Endothelial cell of umbilical vein (primary cell): Measurements from ENCODE around the gene PCSK6. TPM values are rescaled to one million over a fixed set of nuclear protein-coding genes. Genes with fewer than 3 reads are reported as not detected.

ENCODE experiments used
- BruUV-seq: library from RNA; stranded (reverse); fragments of 400-500 nt; replicated peaks from 2 replicates; lab custom pipeline; 2021; lab: Mats Ljungman, UMichigan
- CTCF ChIA-PET: fragments of 300-600, 350-600 bp; sonication (Branson Sonifier 250); formaldehyde crosslinking; loops from one replicate; lab custom pipeline; 2021; ENCODE audit warnings: antibody characterized with exemption, inconsistent platforms; lab: Charles Lee
- POLR2A ChIA-PET: fragments of 300-600, 350-600 bp; sonication (Branson Sonifier 250); formaldehyde crosslinking; loops from one replicate; lab custom pipeline; 2021; ENCODE audit warnings: antibody characterized with exemption, inconsistent platforms; lab: Charles Lee
- DNase-seq: peaks from one replicate; pipeline ENCODE4 v3.0.0-alpha.2; 2011; ENCODE audit warnings: low read depth, low spot score
- FAIRE-seq: peaks from 2 replicates; lab custom pipeline; 2011; peaks lifted over from hg19 to GRCh38; lab: Jason Lieb, UNC
- H2AFZ ChIP-seq: 2 replicates; pipeline ENCODE4 v1.6.0; 2012; ENCODE audit warnings: low read depth, low read length, control low read depth, inconsistent platforms
- H3K27ac ChIP-seq: 2 replicates; pipeline ENCODE4 v1.5.1; 2011; ENCODE audit warnings: low read depth, mild to moderate bottlenecking, control low read depth, low read length, moderate library complexity; ENCODE audit not compliant: insufficient read depth
- H3K27me3 ChIP-seq, 2 experiments: 2 replicates each; pipeline versions ENCODE4 v1.6.0 to v1.6.1; 2011; ENCODE audit warnings: low read length in 2 of 2, mixed read lengths in 1 of 2; ENCODE audit not compliant: control insufficient read depth in 2 of 2, insufficient read depth in 2 of 2
- H3K36me3 ChIP-seq, 2 experiments: 2 replicates in 1 of 2; 3 replicates in 1 of 2; pipeline ENCODE4 v1.5.1; 2011; ENCODE audit warnings: low read length in 2 of 2, mild to moderate bottlenecking in 1 of 2, moderate library complexity in 1 of 2; ENCODE audit not compliant: control insufficient read depth in 2 of 2, insufficient read depth in 2 of 2; ENCODE audit errors: extremely low read depth in 1 of 2
- H3K4me1 ChIP-seq: 3 replicates; pipeline ENCODE4 v1.5.1; 2011; ENCODE audit warnings: mild to moderate bottlenecking, low read length; ENCODE audit not compliant: control insufficient read depth, insufficient read depth; ENCODE audit errors: extremely low read depth
- H3K4me2 ChIP-seq: 2 replicates; pipeline ENCODE4 v1.6.1; 2011; ENCODE audit warnings: low read length, control low read depth, mixed read lengths; ENCODE audit not compliant: insufficient read depth
- H3K4me3 ChIP-seq, 3 experiments: fragments of 200-600 bp in 1 of 3; sonication (generic), shearing (Covaris generic) in 1 of 3; replicated peaks in 1 of 3; 2 replicates each; pipeline ENCODE4 v1.5.1; 2011 to 2016; ENCODE audit warnings: control low read depth in 3 of 3, low read length in 3 of 3, mild to moderate bottlenecking in 2 of 3, inconsistent platforms in 1 of 3, low read depth in 1 of 3, moderate library complexity in 1 of 3; ENCODE audit not compliant: insufficient read depth in 1 of 3
- H3K79me2 ChIP-seq: 2 replicates; pipeline ENCODE4 v1.6.0; 2012; ENCODE audit warnings: low read length, inconsistent platforms; ENCODE audit not compliant: control insufficient read depth, insufficient read depth
- H3K9ac ChIP-seq: replicated peaks from 2 replicates; pipeline ENCODE3; 2011; ENCODE audit warnings: low read length, control low read depth; ENCODE audit not compliant: insufficient read depth; ENCODE audit errors: extremely low read depth
- H3K9me1 ChIP-seq: replicated peaks from 3 replicates; pipeline ENCODE4 v1.6.0; 2011; ENCODE audit warnings: mild to moderate bottlenecking, low read length; ENCODE audit not compliant: control insufficient read depth, insufficient read depth; ENCODE audit errors: extremely low read depth
- H3K9me3 ChIP-seq: replicated peaks from 2 replicates; pipeline ENCODE4 v1.5.1; 2012; ENCODE audit warnings: low read length, inconsistent platforms; ENCODE audit not compliant: control insufficient read depth, insufficient read depth
- H4K20me1 ChIP-seq: replicated peaks from 2 replicates; pipeline ENCODE3; 2011; ENCODE audit warnings: mild to moderate bottlenecking, low read length; ENCODE audit not compliant: control insufficient read depth, insufficient read depth; ENCODE audit errors: extremely low read depth
- EZH2 ChIP-seq: IDR thresholded peaks from 2 replicates; pipeline ENCODE4 v1.6.1; 2012; ENCODE audit warnings: borderline replicate concordance, low read depth, mild to moderate bottlenecking, moderate library complexity, low read length, inconsistent platforms; ENCODE audit not compliant: severe bottlenecking
- FOS ChIP-seq: IDR thresholded peaks from 2 replicates; pipeline ENCODE4 v1.6.1; 2011; ENCODE audit warnings: mild to moderate bottlenecking, low read length, moderate library complexity, borderline replicate concordance; ENCODE audit not compliant: insufficient read depth
- GATA2 ChIP-seq: IDR thresholded peaks from 2 replicates; pipeline ENCODE4 v1.7.0; 2011; ENCODE audit warnings: low read depth, mild to moderate bottlenecking, moderate library complexity, mixed read lengths, low read length; ENCODE audit not compliant: insufficient read length, insufficient read depth
- JUN ChIP-seq: IDR thresholded peaks from 2 replicates; pipeline ENCODE4 v1.6.1; 2011; ENCODE audit warnings: borderline replicate concordance, low read depth; ENCODE audit not compliant: insufficient read length, insufficient read depth
- MYC ChIP-seq: IDR thresholded peaks from one replicate; pipeline ENCODE4 v1.6.1; 2011; ENCODE audit warnings: mild to moderate bottlenecking, low read depth, low read length
- POLR2A ChIP-seq: IDR thresholded peaks from 2 replicates; pipeline ENCODE4 v1.6.1; 2012; ENCODE audit warnings: low read depth, mild to moderate bottlenecking, control low read depth, low read length
- POLR2AphosphoS5 ChIP-seq: IDR thresholded peaks from 2 replicates; pipeline ENCODE4 v1.6.1; 2012; ENCODE audit warnings: low read depth, mild to moderate bottlenecking, control low read depth, low read length, moderate library complexity; ENCODE audit not compliant: insufficient read depth
- dilution Hi-C: fragments of 300-500 bp; cut with MboI; formaldehyde crosslinking; loops from one replicate; pipeline ENCODE4 v1.15.0; 2019; ENCODE audit warnings: low sequenced_read_pairs; ENCODE audit not compliant: extremely low pct_ligation_motif_present
- intact Hi-C: fragments of 100-400 bp; cut with micrococcal nuclease; formaldehyde crosslinking; loops from one replicate; pipeline ENCODE4 v1.10.0; 2022
- polyA plus RNA-seq, 4 experiments: library from polyadenylated mRNA; depleted of rRNA in 3 of 4; stranded (reverse) in 3 of 4; unstranded in 1 of 4; fragments of >200 nt; gene quantifications; 2 replicates each; pipeline versions ENCODE4 v1.2.1 to v1.2.3, GENCODE V29; 2011 to 2012; ENCODE audit warnings: missing spikeins in 1 of 4
- total RNA-seq: library from RNA; stranded (reverse); gene quantifications from 2 replicates; pipeline ENCODE4 v1.2.3, GENCODE V29; 2021
- TF ChIP-seq, protein P1 (sequence below): IDR thresholded peaks from 2 replicates; pipeline ENCODE4 v1.6.1; 2011; ENCODE audit not compliant: insufficient read depth, insufficient read length
- TF ChIP-seq, protein P2 (sequence below), 2 donors: IDR thresholded peaks; 1 replicate in 1 of 2; 2 replicates in 1 of 2; pipeline ENCODE4 v1.5.1; 2011; ENCODE audit warnings: low read length in 2 of 2, mild to moderate bottlenecking in 2 of 2, moderate library complexity in 2 of 2, control low read depth in 1 of 2, inconsistent platforms in 1 of 2, low read depth in 1 of 2; ENCODE audit not compliant: insufficient read depth in 1 of 2; ENCODE audit errors: extremely low read depth in 1 of 2

The PCSK6 gene
- total and polyA plus RNA-seq, 2 donors (not counting 3 experiments of a cell fraction or from before 2014, with no cell fraction given), result 0.18 to 0.69 TPM

DNA sequence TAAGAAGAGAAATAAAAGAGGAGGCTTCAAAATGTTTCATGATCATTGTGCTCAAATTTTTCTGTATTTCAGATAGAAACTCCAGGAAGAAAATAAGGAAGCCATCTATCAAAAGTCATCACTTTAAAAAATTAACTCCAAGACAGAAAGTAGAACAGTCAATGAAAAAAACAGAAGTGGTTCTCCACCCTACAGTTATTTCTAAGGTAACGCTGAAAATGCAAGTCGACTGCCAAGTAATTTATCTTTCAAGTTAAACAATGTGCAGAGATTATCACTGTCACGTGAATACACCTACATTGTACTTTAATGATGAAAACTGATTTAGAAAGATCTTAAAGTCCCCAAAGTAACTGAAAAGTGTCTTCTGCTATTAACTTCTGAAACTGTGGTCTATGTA, 115.9 kb downstream of the PCSK6 start:
- Histone ChIP-seq H3K27me3 (peaks cover 0 to 2% of the 10 kb centered on the region in 2 experiments), H3K4me3 (no peak overlapping the region), H2AFZ (no peak overlapping the region), H3K9ac (no peak overlapping the region), H3K9me3 (no peaks in the 10 kb centered on the region), H3K9me1 (no peaks in the 10 kb centered on the region), H3K4me1 (no peaks in the 10 kb centered on the region), H3K27ac (no peak overlapping the region), H3K4me2 (no peak overlapping the region), H4K20me1 (no peaks in the 10 kb centered on the region), H3K36me3 (no peaks in the 10 kb centered on the region), H3K79me2 (no peaks in the 10 kb centered on the region)
- intact Hi-C loops, result no loop called here
- CTCF ChIA-PET, result no interaction called here
- TF ChIP-seq, protein P1, sequence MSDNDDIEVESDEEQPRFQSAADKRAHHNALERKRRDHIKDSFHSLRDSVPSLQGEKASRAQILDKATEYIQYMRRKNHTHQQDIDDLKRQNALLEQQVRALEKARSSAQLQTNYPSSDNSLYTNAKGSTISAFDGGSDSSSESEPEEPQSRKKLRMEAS, result no peak
- TF ChIP-seq POLR2A, result no peak
- no peak for TF ChIP-seq MYC
- TF ChIP-seq FOS, result no peak
- no peak for TF ChIP-seq POLR2AphosphoS5
- TF ChIP-seq, protein P2, sequence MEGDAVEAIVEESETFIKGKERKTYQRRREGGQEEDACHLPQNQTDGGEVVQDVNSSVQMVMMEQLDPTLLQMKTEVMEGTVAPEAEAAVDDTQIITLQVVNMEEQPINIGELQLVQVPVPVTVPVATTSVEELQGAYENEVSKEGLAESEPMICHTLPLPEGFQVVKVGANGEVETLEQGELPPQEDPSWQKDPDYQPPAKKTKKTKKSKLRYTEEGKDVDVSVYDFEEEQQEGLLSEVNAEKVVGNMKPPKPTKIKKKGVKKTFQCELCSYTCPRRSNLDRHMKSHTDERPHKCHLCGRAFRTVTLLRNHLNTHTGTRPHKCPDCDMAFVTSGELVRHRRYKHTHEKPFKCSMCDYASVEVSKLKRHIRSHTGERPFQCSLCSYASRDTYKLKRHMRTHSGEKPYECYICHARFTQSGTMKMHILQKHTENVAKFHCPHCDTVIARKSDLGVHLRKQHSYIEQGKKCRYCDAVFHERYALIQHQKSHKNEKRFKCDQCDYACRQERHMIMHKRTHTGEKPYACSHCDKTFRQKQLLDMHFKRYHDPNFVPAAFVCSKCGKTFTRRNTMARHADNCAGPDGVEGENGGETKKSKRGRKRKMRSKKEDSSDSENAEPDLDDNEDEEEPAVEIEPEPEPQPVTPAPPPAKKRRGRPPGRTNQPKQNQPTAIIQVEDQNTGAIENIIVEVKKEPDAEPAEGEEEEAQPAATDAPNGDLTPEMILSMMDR (IDR thresholded peaks at IDR 0.05; ENCODE audit: extremely low read depth in 1 of 2, insufficient read depth in 1 of 2, low read depth in 1 of 2, low read length in 2 of 2), result no peak
- TF ChIP-seq GATA2, result no peak
- TF ChIP-seq EZH2, result no peak
- no peak for TF ChIP-seq JUN
- dilution Hi-C loops, result no loop called here
- BruUV-seq, result no TSS peak
- POLR2A ChIA-PET, result no interaction called here
- no peak for FAIRE-seq
- no peak for DNase-seq
